GM19023 (cell line): ENCODE data around the gene POLRMT.
A peak's percentile ranks its signal among the peaks of the same experiment; 100 is the strongest.

ENCODE experiments used
- ATAC-seq: cut with Tn5 transposase; IDR thresholded peaks from one replicate; pipeline ENCODE4 v1.9.1; 2021; ENCODE audit warnings: mild to moderate bottlenecking, moderate library complexity; ENCODE audit not compliant: unreplicated experiment

The POLRMT gene

GRCh38 chr19:648305-648704 is 15.0 kb upstream of the POLRMT start:
- ATAC-seq, result no peak

- no peak for ATAC-seq
Observed at GRCh38 chr19:647566-648284, 14.4 kb upstream of the POLRMT start.

- no peak for ATAC-seq
Observed at GRCh38 chr19:646779-647565, 13.6 kb upstream of the POLRMT start.

- ATAC-seq, result no peak
Observed at GRCh38 chr19:645912-646778, 12.8 kb upstream of the POLRMT start.

- ATAC-seq, result no peak
Observed at GRCh38 chr19:644789-645188, 11.5 kb upstream of the POLRMT start.

- no peak for ATAC-seq
Observed at GRCh38 chr19:644363-644762, 11.0 kb upstream of the POLRMT start.

GRCh38 chr19:643736-644135 is 10.4 kb upstream of the POLRMT start:
- ATAC-seq, result no peak

- no peak for ATAC-seq
Observed at GRCh38 chr19:642767-643727, 9.7 kb upstream of the POLRMT start.

GRCh38 chr19:641702-642101 is 8.4 kb upstream of the POLRMT start:
- ATAC-seq, result no peak

GRCh38 chr19:640606-641189 is 7.4 kb upstream of the POLRMT start:
- ATAC-seq, result no peak

GRCh38 chr19:640161-640558 is 6.8 kb upstream of the POLRMT start:
- no peak for ATAC-seq

- peak; percentile 42 for ATAC-seq
Observed at GRCh38 chr19:639253-640160, 6.2 kb upstream of the POLRMT start, which contains the start of gene FGF22. Gene FGF22, plus strand, starts transcription at chr19:639879. Its CDS starts 47 bp downstream, at chr19:639926.

- ATAC-seq, result no peak
Observed at GRCh38 chr19:638906-639252, 5.5 kb upstream of the POLRMT start.

- ATAC-seq, result no peak
Observed at GRCh38 chr19:634975-635652, 1.8 kb upstream of the POLRMT start.

GRCh38 chr19:633786-634639 is 676 bp upstream of the POLRMT start:
- ATAC-seq, result no peak

- peak; percentile 15 for ATAC-seq
Observed at GRCh38 chr19:632579-633067, 714 bp downstream of the POLRMT start.
